GM19438 (cell line): ENCODE results near the gene IL6.
"Not testable (repeated sequence)": the region's sequence is repeated elsewhere in the genome, so short reads cannot be mapped to it uniquely, and the experiment has no call there.

ENCODE experiments used
- ATAC-seq: cut with Tn5 transposase; IDR thresholded peaks from one replicate; pipeline ENCODE4 v1.9.1; 2021; ENCODE audit warnings: low read depth; ENCODE audit not compliant: unreplicated experiment

IL6 gene

GRCh38 chr7:22703107-22703855 is 23.7 kb upstream of the IL6 start:
- not testable (repeated sequence) for ATAC-seq

GRCh38 chr7:22703978-22704610 is 22.9 kb upstream of the IL6 start:
- ATAC-seq = not testable (repeated sequence)

- ATAC-seq = not testable (repeated sequence)
These were observed 22.3 kb upstream of the IL6 start for GRCh38 chr7:22704722-22705121.

GRCh38 chr7:22705874-22706273 is 21.1 kb upstream of the IL6 start:
- not testable (repeated sequence) for ATAC-seq

GRCh38 chr7:22707026-22707691 is 19.8 kb upstream of the IL6 start:
- ATAC-seq = not testable (repeated sequence)

GRCh38 chr7:22708214-22708613 is 18.8 kb upstream of the IL6 start:
- not testable (repeated sequence) for ATAC-seq

- ATAC-seq = not testable (repeated sequence)
These were observed 18.3 kb upstream of the IL6 start for GRCh38 chr7:22708677-22709061.

- ATAC-seq = not testable (repeated sequence)
These were observed 17.8 kb upstream of the IL6 start for GRCh38 chr7:22709062-22709829.

GRCh38 chr7:22709857-22710256 is 17.1 kb upstream of the IL6 start:
- ATAC-seq = no peak

GRCh38 chr7:22712999-22713398 is 14.0 kb upstream of the IL6 start:
- no peak for ATAC-seq

- ATAC-seq = no peak
These were observed 13.5 kb upstream of the IL6 start for GRCh38 chr7:22713463-22713862.

- ATAC-seq = no peak
These were observed 11.0 kb upstream of the IL6 start for GRCh38 chr7:22715969-22716368.

- ATAC-seq = no peak
These were observed 9.2 kb upstream of the IL6 start for GRCh38 chr7:22717760-22718159.

- ATAC-seq = no peak
These were observed 8.7 kb upstream of the IL6 start for GRCh38 chr7:22718200-22718711.

- ATAC-seq = no peak
These were observed 8.0 kb upstream of the IL6 start for GRCh38 chr7:22718911-22719420.

GRCh38 chr7:22720791-22721786 is 5.9 kb upstream of the IL6 start:
- no peak for ATAC-seq

GRCh38 chr7:22722536-22723180 is 4.3 kb upstream of the IL6 start:
- no peak for ATAC-seq

- ATAC-seq = no peak
These were observed 3.8 kb upstream of the IL6 start for GRCh38 chr7:22723181-22723601.

- ATAC-seq = no peak
These were observed 3.4 kb upstream of the IL6 start for GRCh38 chr7:22723637-22724036.
